ENCODE data around the gene UCP2. TPM values are rescaled to one million over a fixed set of nuclear protein-coding genes. Genes with fewer than 3 reads are reported as not detected.

Gene UCP2
- total RNA-seq, result 20.7 and 21.6 TPM in 2 replicates

GRCh38 chr11:73982595-73982989, at the start of gene UCP2:
UCP2 (minus strand) TSS chr11:73982843; CDS start chr11:73978378, 4,465 bp downstream.

GRCh38 chr11:74008373-74009229, 26.0 kb upstream of the UCP2 start, which contains the start of gene UCP3:
UCP3 (minus strand) TSS chr11:74009085; CDS start chr11:74007042, 2,043 bp downstream.

GRCh38 chr11:73950869-73951710, 31.6 kb downstream of the UCP2 start, which contains the start of gene DNAJB13:
DNAJB13 (plus strand) TSS chr11:73951026; CDS start chr11:73951070, 44 bp downstream.

Other genes starting within 250 kb of the UCP2 start
- gene RAB6A, start 221.8 kb downstream of the UCP2 start, total RNA-seq, result 60.5 and 70.6 TPM in 2 replicates
- gene MRPL48, start 195.0 kb downstream of the UCP2 start, total RNA-seq, result 40.7 and 46.4 TPM in 2 replicates
- 135 and 141 TPM in 2 replicates for gene COA4, start 106.0 kb downstream of the UCP2 start, total RNA-seq
- gene PAAF1, start 105.8 kb downstream of the UCP2 start, total RNA-seq, result 9.5 and 11.4 TPM in 2 replicates
- not detected in 2 replicates for gene DNAJB13, start 31.8 kb downstream of the UCP2 start, total RNA-seq
- 0.30 and 0.50 TPM in 2 replicates for gene UCP3, start 26.2 kb upstream of the UCP2 start, total RNA-seq
- 11.8 and 13.8 TPM in 2 replicates for gene C2CD3, start 188.2 kb upstream of the UCP2 start, total RNA-seq
- gene PPME1, start 188.4 kb upstream of the UCP2 start, total RNA-seq, result 36.0 and 47.7 TPM in 2 replicates

Measured in bronchus fibroblast of lung (primary cell).